H1 (cell line): Measurements from ENCODE around the gene HLF. TPM values are rescaled to one million over a fixed set of nuclear protein-coding genes. Genes with fewer than 3 reads are reported as not detected.

Source experiments
- ASH2L ChIP-seq: fragments of 200-600, 300-600 bp; sonication (generic); IDR thresholded peaks from one replicate; pipeline ENCODE4 v1.7.1; 2017; ENCODE audit warnings: low read length
- BCL11A ChIP-seq, 2 experiments: IDR thresholded peaks; one replicate each; pipeline ENCODE4 v1.6.1; 2011; ENCODE audit warnings: low read depth in 2 of 2, low read length in 2 of 2, mild to moderate bottlenecking in 2 of 2
- CHD1 ChIP-seq: IDR thresholded peaks from 2 replicates; pipeline ENCODE4 v1.6.1; 2012; ENCODE audit warnings: low read depth, low read length, improper control_type of control experiment
- GTF2F1 ChIP-seq: IDR thresholded peaks from 2 replicates; pipeline ENCODE4 v1.6.1; 2012; ENCODE audit warnings: low read depth, low read length, improper control_type of control experiment, borderline replicate concordance
- JUND ChIP-seq: IDR thresholded peaks from 2 replicates; pipeline ENCODE4 v1.6.1; 2011; ENCODE audit warnings: mild to moderate bottlenecking, improper control_type of control experiment, low read length
- MAX ChIP-seq: IDR thresholded peaks from 2 replicates; pipeline ENCODE4 v1.6.1; 2012; ENCODE audit warnings: inconsistent platforms
- NRF1 ChIP-seq: IDR thresholded peaks from 2 replicates; pipeline ENCODE4 v1.6.1; 2011; ENCODE audit warnings: mild to moderate bottlenecking, low read depth, low read length, improper control_type of control experiment
- RAD21 ChIP-seq, 2 experiments: IDR thresholded peaks in 1 of 2; conservative IDR thresholded peaks in 1 of 2; 2 replicates each; pipeline ENCODE4 v1.6.1; 2011; ENCODE audit warnings: low read depth in 2 of 2, low read length in 2 of 2, improper control_type of control experiment in 1 of 2, inconsistent platforms in 1 of 2, mild to moderate bottlenecking in 1 of 2, moderate library complexity in 1 of 2
- RFX5 ChIP-seq: IDR thresholded peaks from 2 replicates; pipeline ENCODE4 v1.6.1; 2011; ENCODE audit warnings: low read depth, low read length, improper control_type of control experiment, borderline replicate concordance
- SIX5 ChIP-seq: IDR thresholded peaks from 2 replicates; pipeline ENCODE4 v1.6.1; 2011; ENCODE audit warnings: mild to moderate bottlenecking, low read depth, low read length
- SP1 ChIP-seq: IDR thresholded peaks from 2 replicates; pipeline ENCODE4 v1.6.1; 2011; ENCODE audit warnings: low read depth, low read length
- polyA plus RNA-seq, 7 experiments: library from polyadenylated mRNA; depleted of rRNA in 3 of 7; stranded (reverse) in 5 of 7; unstranded in 2 of 7; fragments of >200 nt in 5 of 7; fragments of 200-250 nt in 2 of 7; gene quantifications; 1 replicate in 5 of 7; 2 replicates in 1 of 7; 4 replicates in 1 of 7; pipeline versions ENCODE4 v1.2.1 to v1.2.3, GENCODE V29; 2011 to 2013; ENCODE audit warnings: missing spikeins in 2 of 7, mixed read lengths in 2 of 7
- total RNA-seq: library from RNA; stranded (reverse); fragmentation: NEBNext Ultra II Directional; extraction: Animal tissue kit (Norgen Biotek cat#: 25700); gene quantifications from 2 replicates; pipeline ENCODE4 v1.2.1, GENCODE V29; 2021
- TF ChIP-seq, protein P1 (sequence below): IDR thresholded peaks from 2 replicates; pipeline ENCODE4 v1.6.1; 2011; ENCODE audit warnings: low read depth, mild to moderate bottlenecking, low read length; ENCODE audit not compliant: insufficient read depth
- TF ChIP-seq, protein P2 (sequence below), 3 experiments: IDR thresholded peaks; 1 replicate in 2 of 3; 2 replicates in 1 of 3; pipeline versions ENCODE4 v1.5.1 to v1.6.1; 2011; ENCODE audit warnings: low read length in 3 of 3, mild to moderate bottlenecking in 3 of 3, inconsistent platforms in 2 of 3, low read depth in 1 of 3, moderate library complexity in 1 of 3; ENCODE audit not compliant: insufficient read depth in 1 of 3; ENCODE audit errors: control extremely low read depth in 1 of 3

The HLF gene
- total and polyA plus RNA-seq, 2 of the 8 experiments (the other 6 are each of a cell fraction or from before 2014, with no cell fraction given) = 0.39 to 0.60 TPM

GRCh38 chr17:55264645-55265298 lies at the start of gene HLF (continued):
- TF ChIP-seq BCL11A (IDR thresholded peaks at IDR 0.05; ENCODE audit: low read depth in 2 of 2, low read length in 2 of 2) (no peak), ASH2L (no peak), SP1 (no peak), SIX5 (no peak), RAD21 (IDR thresholded peaks at IDR 0.05 in 1 of 2, conservative IDR thresholded peaks at IDR 0.05 in 1 of 2; ENCODE audit: low read depth in 2 of 2, low read length in 2 of 2) (no peak), MAX (peak; percentile 86), RFX5 (no peak), GTF2F1 (no peak), NRF1 (no peak), JUND (no peak), CHD1 (no peak)
- TF ChIP-seq, protein P1, sequence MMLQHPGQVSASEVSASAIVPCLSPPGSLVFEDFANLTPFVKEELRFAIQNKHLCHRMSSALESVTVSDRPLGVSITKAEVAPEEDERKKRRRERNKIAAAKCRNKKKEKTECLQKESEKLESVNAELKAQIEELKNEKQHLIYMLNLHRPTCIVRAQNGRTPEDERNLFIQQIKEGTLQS = no peak
- TF ChIP-seq, protein P2, sequence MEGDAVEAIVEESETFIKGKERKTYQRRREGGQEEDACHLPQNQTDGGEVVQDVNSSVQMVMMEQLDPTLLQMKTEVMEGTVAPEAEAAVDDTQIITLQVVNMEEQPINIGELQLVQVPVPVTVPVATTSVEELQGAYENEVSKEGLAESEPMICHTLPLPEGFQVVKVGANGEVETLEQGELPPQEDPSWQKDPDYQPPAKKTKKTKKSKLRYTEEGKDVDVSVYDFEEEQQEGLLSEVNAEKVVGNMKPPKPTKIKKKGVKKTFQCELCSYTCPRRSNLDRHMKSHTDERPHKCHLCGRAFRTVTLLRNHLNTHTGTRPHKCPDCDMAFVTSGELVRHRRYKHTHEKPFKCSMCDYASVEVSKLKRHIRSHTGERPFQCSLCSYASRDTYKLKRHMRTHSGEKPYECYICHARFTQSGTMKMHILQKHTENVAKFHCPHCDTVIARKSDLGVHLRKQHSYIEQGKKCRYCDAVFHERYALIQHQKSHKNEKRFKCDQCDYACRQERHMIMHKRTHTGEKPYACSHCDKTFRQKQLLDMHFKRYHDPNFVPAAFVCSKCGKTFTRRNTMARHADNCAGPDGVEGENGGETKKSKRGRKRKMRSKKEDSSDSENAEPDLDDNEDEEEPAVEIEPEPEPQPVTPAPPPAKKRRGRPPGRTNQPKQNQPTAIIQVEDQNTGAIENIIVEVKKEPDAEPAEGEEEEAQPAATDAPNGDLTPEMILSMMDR (IDR thresholded peaks at IDR 0.05; ENCODE audit: control extremely low read depth in 1 of 3, insufficient read depth in 1 of 3, low read depth in 1 of 3, low read length in 3 of 3) = no peak
